Natural killer cell (primary cell): Measurements from ENCODE around the gene IL18. TPM values are rescaled to one million over a fixed set of nuclear protein-coding genes. Genes with fewer than 3 reads are reported as not detected.

Experiments used
- ATAC-seq, 3 donors: fragments of 150-1000 bp in 2 of 3; fragments of 200-7000 bp in 1 of 3; cut with Tn5 transposase; 1 replicate in 1 of 3; 2 replicates in 2 of 3; pipeline ENCODE4 v1.10.0; 2021; ENCODE audit warnings: mild to moderate bottlenecking in 2 of 3, moderate library complexity in 2 of 3
- DNase-seq, 2 donors: peaks; one replicate each; pipeline versions ENCODE4 v3.0.0 to v3.0.0-alpha.2; 2013 to 2021; ENCODE audit warnings: mixed read lengths in 1 of 2
- H3K27ac ChIP-seq: one replicate; pipeline ENCODE4 v1.5.1; 2013; ENCODE audit warnings: mild to moderate bottlenecking, low read length
- H3K27me3 ChIP-seq: one replicate; pipeline ENCODE4 v1.6.1; 2013; ENCODE audit warnings: low read length; ENCODE audit not compliant: control insufficient read depth, insufficient read depth
- H3K36me3 ChIP-seq: one replicate; pipeline ENCODE4 v1.6.1; 2013; ENCODE audit warnings: low read length; ENCODE audit not compliant: control insufficient read depth, insufficient read depth
- H3K4me1 ChIP-seq: one replicate; pipeline ENCODE4 v1.6.1; 2013; ENCODE audit warnings: low read length; ENCODE audit not compliant: control insufficient read depth, insufficient read depth
- H3K4me3 ChIP-seq: one replicate; pipeline ENCODE4 v1.5.1; 2013; ENCODE audit warnings: low read length
- H3K9me3 ChIP-seq: one replicate; pipeline ENCODE4 v1.6.1; 2013; ENCODE audit warnings: low read length; ENCODE audit not compliant: control insufficient read depth, insufficient read depth
- H3K27ac Mint-ChIP-seq, 2 donors: one replicate each; pipeline ENCODE4 v1.8.0; 2022; ENCODE audit warnings: mild to moderate bottlenecking in 2 of 2, mixed read lengths in 2 of 2, moderate library complexity in 1 of 2
- H3K27me3 Mint-ChIP-seq, 2 donors: one replicate each; pipeline ENCODE4 v1.8.0; 2022; ENCODE audit warnings: low read depth in 2 of 2, mixed read lengths in 2 of 2
- H3K36me3 Mint-ChIP-seq: one replicate; pipeline ENCODE4 v1.8.0; 2022; ENCODE audit warnings: mixed read lengths
- H3K4me1 Mint-ChIP-seq, 2 donors: one replicate each; pipeline ENCODE4 v1.8.0; 2022; ENCODE audit warnings: mixed read lengths in 2 of 2
- H3K4me3 Mint-ChIP-seq: one replicate; pipeline ENCODE4 v1.8.0; 2022; ENCODE audit warnings: mild to moderate bottlenecking, moderate library complexity, mixed read lengths
- H3K9me3 Mint-ChIP-seq, 2 donors: one replicate each; pipeline ENCODE4 v1.8.0; 2022; ENCODE audit warnings: mixed read lengths in 2 of 2
- WGBS: methylation state at CpG from one replicate; pipeline ENCODE4 v1.1.7; 2013; ENCODE audit warnings: missing lambda C conversion rate; ENCODE audit not compliant: insufficient coverage; 5-methylcytosine and 5-hydroxymethylcytosine counted together
- intact Hi-C: fragments of 100-400 bp; cut with micrococcal nuclease; formaldehyde crosslinking; loops from one replicate; pipeline ENCODE4 v1.14.2; 2022
- total RNA-seq, 4 donors: library from RNA; stranded (reverse); fragments of 120-200 nt in 1 of 4; gene quantifications; one replicate each; pipeline versions ENCODE4 v1.2.3 to v1.2.4, GENCODE V29; 2013 to 2022
- TF ChIP-seq, protein P1 (sequence below): fragments of 200-600 bp; IDR thresholded peaks from one replicate; pipeline ENCODE4 v1.8.0; 2022; ENCODE audit warnings: antibody characterized with exemption

The IL18 gene
- total RNA-seq, 3 donors from 2014 or later (not counting 1 experiment from before 2014, with no cell fraction given), result 9.3 to 13.8 (median 10.7) TPM

- Mint-ChIP-seq H3K36me3 (no peaks in the 10 kb centered on the region), H3K4me3 (peak overlapping the region; percentile 17), H3K27ac (no peak overlapping the region), H3K9me3 (no peaks in the 10 kb centered on the region), H3K27me3 (no peaks in the 10 kb centered on the region), H3K4me1 (peaks cover 4 to 5% of the 10 kb centered on the region in 2 donors)
- peak; percentile 69 to 78 (median 77) for ATAC-seq
- peak in 1 of 2 donors; percentile 67 for DNase-seq
- Histone ChIP-seq H3K36me3 (no peaks in the 10 kb centered on the region), H3K9me3 (no peaks in the 10 kb centered on the region), H3K27ac (no peak overlapping the region), H3K27me3 (no peaks in the 10 kb centered on the region), H3K4me1 (no peaks in the 10 kb centered on the region), H3K4me3 (no peak overlapping the region)
- WGBS, result 72% methylated on average over 5 of the region's 6 CpGs
- TF ChIP-seq, protein P1, sequence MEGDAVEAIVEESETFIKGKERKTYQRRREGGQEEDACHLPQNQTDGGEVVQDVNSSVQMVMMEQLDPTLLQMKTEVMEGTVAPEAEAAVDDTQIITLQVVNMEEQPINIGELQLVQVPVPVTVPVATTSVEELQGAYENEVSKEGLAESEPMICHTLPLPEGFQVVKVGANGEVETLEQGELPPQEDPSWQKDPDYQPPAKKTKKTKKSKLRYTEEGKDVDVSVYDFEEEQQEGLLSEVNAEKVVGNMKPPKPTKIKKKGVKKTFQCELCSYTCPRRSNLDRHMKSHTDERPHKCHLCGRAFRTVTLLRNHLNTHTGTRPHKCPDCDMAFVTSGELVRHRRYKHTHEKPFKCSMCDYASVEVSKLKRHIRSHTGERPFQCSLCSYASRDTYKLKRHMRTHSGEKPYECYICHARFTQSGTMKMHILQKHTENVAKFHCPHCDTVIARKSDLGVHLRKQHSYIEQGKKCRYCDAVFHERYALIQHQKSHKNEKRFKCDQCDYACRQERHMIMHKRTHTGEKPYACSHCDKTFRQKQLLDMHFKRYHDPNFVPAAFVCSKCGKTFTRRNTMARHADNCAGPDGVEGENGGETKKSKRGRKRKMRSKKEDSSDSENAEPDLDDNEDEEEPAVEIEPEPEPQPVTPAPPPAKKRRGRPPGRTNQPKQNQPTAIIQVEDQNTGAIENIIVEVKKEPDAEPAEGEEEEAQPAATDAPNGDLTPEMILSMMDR, result peak; percentile 79
- intact Hi-C loops, result loop anchor here (1.0 kb wide), 2 partner anchors 62 to 167 kb away; partner anchors contain the start of gene BCO2
These were observed 50.1 kb downstream of the IL18 start for GRCh38 chr11:112113539-112114457.

GRCh38 chr11:112106070-112106469 is 57.8 kb downstream of the IL18 start:
- H3K9me3 ChIP-seq, result no peaks in the 10 kb centered on the region
- no peaks in the 10 kb centered on the region for H3K36me3 Mint-ChIP-seq
- TF ChIP-seq, protein P1, result no peak
- H3K4me3 Mint-ChIP-seq, result no peak overlapping the region
- no peaks in the 10 kb centered on the region for H3K4me1 ChIP-seq
- no peaks in the 10 kb centered on the region for H3K27me3 ChIP-seq
- H3K4me3 ChIP-seq, result no peak overlapping the region
- 97% methylated on average over 8 of the region's 8 CpGs for WGBS
- H3K27me3 Mint-ChIP-seq, result no peaks in the 10 kb centered on the region
- intact Hi-C loops, result no loop called here
- no peaks in the 10 kb centered on the region for H3K4me1 Mint-ChIP-seq
- no peaks in the 10 kb centered on the region for H3K36me3 ChIP-seq
- H3K27ac Mint-ChIP-seq, result no peak overlapping the region
- H3K9me3 Mint-ChIP-seq, result no peaks in the 10 kb centered on the region
- DNase-seq (no peak), ATAC-seq (no peak)
- no peak overlapping the region for H3K27ac ChIP-seq

- TF ChIP-seq, protein P1, result no peak
- H3K36me3 Mint-ChIP-seq, result no peaks in the 10 kb centered on the region
- ATAC-seq, result no peak
- H3K4me1 Mint-ChIP-seq, result no peaks in the 10 kb centered on the region
- H3K27me3 Mint-ChIP-seq, result no peaks in the 10 kb centered on the region
- 94% methylated on average over 6 of the region's 6 CpGs for WGBS
- Histone ChIP-seq H3K4me1 (no peaks in the 10 kb centered on the region), H3K36me3 (no peaks in the 10 kb centered on the region), H3K4me3 (no peak overlapping the region), H3K9me3 (no peaks in the 10 kb centered on the region), H3K27ac (no peak overlapping the region), H3K27me3 (no peaks in the 10 kb centered on the region)
- no peaks in the 10 kb centered on the region for H3K9me3 Mint-ChIP-seq
- H3K27ac Mint-ChIP-seq, result no peak overlapping the region
- no peak for DNase-seq
- intact Hi-C loops, result no loop called here
- H3K4me3 Mint-ChIP-seq, result no peak overlapping the region
These were observed 60.4 kb downstream of the IL18 start for GRCh38 chr11:112103446-112103845.
